Measurements from ENCODE around the gene LAMTOR4. TPM values are rescaled to one million over a fixed set of nuclear protein-coding genes. Genes with fewer than 3 reads are reported as not detected.
A peak's percentile ranks its signal among the peaks of the same experiment; 100 is the strongest.

Gene LAMTOR4
- total and polyA plus RNA-seq, 4 donors = 63.4 to 288 (median 187) TPM

DNA sequence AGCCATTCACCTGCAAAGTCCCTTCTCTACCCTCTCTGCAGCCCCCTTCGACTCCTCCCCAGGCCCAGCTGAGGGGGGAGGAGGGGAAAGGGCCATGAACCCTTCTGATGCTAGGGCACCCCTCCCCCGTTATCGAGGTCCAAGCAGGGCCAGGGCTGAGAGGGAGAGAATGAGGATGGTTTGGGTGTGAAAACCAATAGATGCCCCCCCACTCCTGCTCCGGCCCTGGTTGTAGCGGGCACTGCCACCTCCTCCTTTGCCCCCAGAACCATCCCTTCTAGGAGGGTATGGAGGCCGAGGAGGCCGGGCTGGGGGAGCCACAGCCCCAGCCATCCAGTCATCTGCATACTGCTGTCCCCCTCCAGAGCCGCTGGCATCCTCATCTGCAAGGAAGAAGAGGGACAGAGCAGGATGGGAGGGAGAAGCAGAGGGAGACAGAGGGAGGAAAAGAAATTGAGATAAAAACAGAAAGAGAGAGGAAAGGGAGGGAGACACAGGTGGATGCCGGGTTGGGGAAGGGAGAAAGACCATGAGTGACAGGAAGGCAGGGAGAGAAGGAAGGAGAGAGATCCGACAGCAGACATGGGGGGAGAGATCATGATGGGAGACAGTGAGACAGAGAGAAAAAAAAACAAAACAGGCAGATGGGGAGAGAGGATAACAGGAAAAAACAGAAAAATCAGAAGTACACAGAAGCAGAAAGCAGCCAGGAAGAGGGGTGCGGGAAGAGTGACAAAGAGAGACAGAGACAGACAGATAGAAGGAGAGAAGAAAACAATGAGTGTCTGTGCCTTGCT is 21.6 kb downstream of the LAMTOR4 start:
- Histone ChIP-seq H3K9me3 (ENCODE audit: control insufficient read depth in 4 of 4, insufficient read depth in 3 of 4, low read length in 3 of 4) (no peaks in the 10 kb centered on the region), H3K4me3 (no peak overlapping the region), H3K9ac (ENCODE audit: insufficient read depth in 1 of 2, low read length in 2 of 2) (no peak overlapping the region), H3K27ac (ENCODE audit: low read depth in 1 of 2, low read length in 1 of 2) (no peak overlapping the region), H3K27me3 (ENCODE audit: control insufficient read depth in 3 of 3, insufficient read depth in 3 of 3, low read length in 2 of 3) (peaks cover 0 to 4% (median 0%) of the 10 kb centered on the region in 3 donors), H3K36me3 (ENCODE audit: control insufficient read depth in 4 of 4, insufficient read depth in 4 of 4, low read length in 4 of 4) (no peaks in the 10 kb centered on the region), H3K4me1 (ENCODE audit: control insufficient read depth in 5 of 5, insufficient read depth in 5 of 5, low read length in 5 of 5) (peaks cover 0 to 25% (median 3%) of the 10 kb centered on the region in 5 donors)
- TF ChIP-seq, protein P1, sequence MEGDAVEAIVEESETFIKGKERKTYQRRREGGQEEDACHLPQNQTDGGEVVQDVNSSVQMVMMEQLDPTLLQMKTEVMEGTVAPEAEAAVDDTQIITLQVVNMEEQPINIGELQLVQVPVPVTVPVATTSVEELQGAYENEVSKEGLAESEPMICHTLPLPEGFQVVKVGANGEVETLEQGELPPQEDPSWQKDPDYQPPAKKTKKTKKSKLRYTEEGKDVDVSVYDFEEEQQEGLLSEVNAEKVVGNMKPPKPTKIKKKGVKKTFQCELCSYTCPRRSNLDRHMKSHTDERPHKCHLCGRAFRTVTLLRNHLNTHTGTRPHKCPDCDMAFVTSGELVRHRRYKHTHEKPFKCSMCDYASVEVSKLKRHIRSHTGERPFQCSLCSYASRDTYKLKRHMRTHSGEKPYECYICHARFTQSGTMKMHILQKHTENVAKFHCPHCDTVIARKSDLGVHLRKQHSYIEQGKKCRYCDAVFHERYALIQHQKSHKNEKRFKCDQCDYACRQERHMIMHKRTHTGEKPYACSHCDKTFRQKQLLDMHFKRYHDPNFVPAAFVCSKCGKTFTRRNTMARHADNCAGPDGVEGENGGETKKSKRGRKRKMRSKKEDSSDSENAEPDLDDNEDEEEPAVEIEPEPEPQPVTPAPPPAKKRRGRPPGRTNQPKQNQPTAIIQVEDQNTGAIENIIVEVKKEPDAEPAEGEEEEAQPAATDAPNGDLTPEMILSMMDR (IDR thresholded peaks at IDR 0.05; ENCODE audit: control extremely low read depth, extremely low read depth) = no peak
- 91 to 94% methylated on average over 11 of the region's 11 CpGs for WGBS, 2 donors
- no peak for ATAC-seq (ENCODE audit: insufficient read depth, low FRiP score)
- no peak for DNase-seq

DNA sequence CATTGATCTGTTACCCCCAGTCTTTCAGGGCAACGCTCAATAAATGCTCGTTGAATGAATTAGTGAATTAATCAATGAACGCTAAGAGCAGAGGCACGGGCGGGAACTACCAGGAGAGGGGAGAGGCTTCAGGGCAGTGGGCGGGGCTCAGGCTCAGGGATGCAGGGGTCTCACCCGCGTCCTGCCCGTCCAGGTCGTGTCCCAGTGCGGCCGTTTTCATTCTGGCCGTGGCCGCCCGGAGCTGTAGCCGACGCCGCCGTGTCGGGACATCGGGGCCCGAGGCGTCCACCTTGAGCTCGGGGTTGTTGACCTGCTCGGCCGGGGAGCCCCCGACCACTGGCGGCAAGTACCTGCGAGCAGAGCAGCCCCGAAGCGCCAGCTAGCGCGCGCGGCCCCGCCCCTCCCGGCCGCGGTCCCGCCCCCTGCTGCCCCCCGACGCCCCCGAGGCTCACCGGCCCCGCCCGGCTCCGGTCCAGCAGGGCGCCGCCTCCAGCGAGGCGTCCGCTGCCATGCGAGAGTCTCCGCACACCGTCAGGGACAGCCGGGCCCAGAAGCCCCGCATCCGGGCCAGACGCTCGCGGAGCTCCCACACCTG is 22.5 kb downstream of the LAMTOR4 start:
- ATAC-seq (ENCODE audit: insufficient read depth, low FRiP score) = no peak
- H3K4me3 ChIP-seq = no peak overlapping the region
- H3K36me3 ChIP-seq (ENCODE audit: control insufficient read depth in 4 of 4, insufficient read depth in 4 of 4, low read length in 4 of 4) = no peaks in the 10 kb centered on the region
- peaks cover 0 to 4% (median 0%) of the 10 kb centered on the region in 3 donors for H3K27me3 ChIP-seq (ENCODE audit: control insufficient read depth in 3 of 3, insufficient read depth in 3 of 3, low read length in 2 of 3)
- H3K9me3 ChIP-seq (ENCODE audit: control insufficient read depth in 4 of 4, insufficient read depth in 3 of 4, low read length in 3 of 4) = no peaks in the 10 kb centered on the region
- TF ChIP-seq, protein P1 (IDR thresholded peaks at IDR 0.05; ENCODE audit: control extremely low read depth, extremely low read depth) = no peak
- peak in 1 of 3 donors; percentile 37 for DNase-seq
- no peak overlapping the region for H3K9ac ChIP-seq (ENCODE audit: insufficient read depth in 1 of 2, low read length in 2 of 2)
- peaks cover 0 to 25% (median 3%) of the 10 kb centered on the region in 5 donors for H3K4me1 ChIP-seq (ENCODE audit: control insufficient read depth in 5 of 5, insufficient read depth in 5 of 5, low read length in 5 of 5)
- no peak overlapping the region for H3K27ac ChIP-seq (ENCODE audit: low read depth in 1 of 2, low read length in 1 of 2)
- 13% methylated on average over 55 to 61 of the region's 61 CpGs for WGBS, 2 donors

DNA sequence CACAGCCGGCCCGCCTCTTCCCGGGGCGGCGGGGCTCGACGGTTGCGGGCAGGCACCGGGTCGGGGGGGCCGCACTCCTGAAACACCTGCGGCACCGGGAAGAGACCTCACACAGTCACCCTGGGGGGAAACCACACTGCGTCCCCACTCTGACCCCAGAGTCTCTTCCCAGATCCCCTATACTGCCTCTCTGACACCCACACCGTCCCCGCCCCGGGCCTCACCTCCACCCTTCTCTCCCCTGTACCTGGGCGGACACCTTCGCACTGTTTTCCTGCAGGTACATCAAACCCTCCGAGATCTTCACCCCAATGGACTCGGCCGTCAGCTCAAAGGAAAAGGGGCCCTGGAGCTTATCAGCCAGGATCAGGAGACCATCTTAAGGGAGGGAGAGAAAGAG is 23.1 kb downstream of the LAMTOR4 start:
- Histone ChIP-seq H3K27me3 (ENCODE audit: control insufficient read depth in 3 of 3, insufficient read depth in 3 of 3, low read length in 2 of 3) (peaks cover 0 to 4% (median 0%) of the 10 kb centered on the region in 3 donors), H3K9ac (ENCODE audit: insufficient read depth in 1 of 2, low read length in 2 of 2) (no peak overlapping the region), H3K4me1 (ENCODE audit: control insufficient read depth in 5 of 5, insufficient read depth in 5 of 5, low read length in 5 of 5) (peaks cover 0 to 25% (median 3%) of the 10 kb centered on the region in 5 donors), H3K27ac (ENCODE audit: low read depth in 1 of 2, low read length in 1 of 2) (no peak overlapping the region), H3K9me3 (ENCODE audit: control insufficient read depth in 4 of 4, insufficient read depth in 3 of 4, low read length in 3 of 4) (no peaks in the 10 kb centered on the region), H3K4me3 (no peak overlapping the region), H3K36me3 (ENCODE audit: control insufficient read depth in 4 of 4, insufficient read depth in 4 of 4, low read length in 4 of 4) (no peaks in the 10 kb centered on the region)
- WGBS, 2 donors = 31 to 35% methylated on average over 18 to 22 of the region's 22 CpGs
- DNase-seq = no peak
- TF ChIP-seq, protein P1 (IDR thresholded peaks at IDR 0.05; ENCODE audit: control extremely low read depth, extremely low read depth) = no peak
- no peak for ATAC-seq (ENCODE audit: insufficient read depth, low FRiP score)
